HL-60/S4 treated with phorbol 12-myristate 13-acetate at 8.2 ng/mL for 4 days and 3 days (cell line): Measurements from ENCODE around the gene ZNF346.
"Not testable (repeated sequence)": the region's sequence is repeated elsewhere in the genome, so short reads cannot be mapped to it uniquely, and the experiment has no call there.

Experiments
- in situ Hi-C: fragments of 300-500 bp; cut with MboI; formaldehyde crosslinking; loops from 2 replicates; pipeline ENCODE4 v1.15.0; 2022; ENCODE audit warnings: low sequenced_read_pairs

ZNF346 gene

GRCh38 chr5:177022386-177023302 is at the start of gene ZNF346:
TSS of gene ZNF346 (plus strand) at chr5:177022696. CDS start at chr5:177022739, 43 bp downstream.
- in situ Hi-C loops, result no loop called here

- in situ Hi-C loops, result no loop called here
Measured at GRCh38 chr5:176979669-176980068, 42.8 kb upstream of the ZNF346 start.

- in situ Hi-C loops, result no loop called here
Measured at GRCh38 chr5:176980818-176981217, 41.7 kb upstream of the ZNF346 start.

GRCh38 chr5:176983112-176983511 is 39.4 kb upstream of the ZNF346 start:
- in situ Hi-C loops, result not testable (repeated sequence)

GRCh38 chr5:176983593-176983992 is 38.9 kb upstream of the ZNF346 start:
- in situ Hi-C loops, result not testable (repeated sequence)

GRCh38 chr5:176984176-176984575 is 38.3 kb upstream of the ZNF346 start:
- in situ Hi-C loops, result not testable (repeated sequence)

- in situ Hi-C loops, result no loop called here
Measured at GRCh38 chr5:176985516-176985915, 37.0 kb upstream of the ZNF346 start.

- in situ Hi-C loops, result no loop called here
Measured at GRCh38 chr5:176986280-176986679, 36.2 kb upstream of the ZNF346 start.

GRCh38 chr5:176987583-176987982 is 34.9 kb upstream of the ZNF346 start:
- in situ Hi-C loops, result no loop called here

- in situ Hi-C loops, result not testable (repeated sequence)
Measured at GRCh38 chr5:176993081-176993480, 29.4 kb upstream of the ZNF346 start.

GRCh38 chr5:176994460-176995121 is 27.9 kb upstream of the ZNF346 start:
- in situ Hi-C loops, result no loop called here

GRCh38 chr5:176995122-176995490 is 27.4 kb upstream of the ZNF346 start:
- in situ Hi-C loops, result no loop called here

GRCh38 chr5:176995896-176996767 is 26.4 kb upstream of the ZNF346 start:
- in situ Hi-C loops, result no loop called here

GRCh38 chr5:176996780-176997179 is 25.7 kb upstream of the ZNF346 start:
- in situ Hi-C loops, result no loop called here

- in situ Hi-C loops, result no loop called here
Measured at GRCh38 chr5:176998828-176999227, 23.7 kb upstream of the ZNF346 start.

- in situ Hi-C loops, result not testable (repeated sequence)
Measured at GRCh38 chr5:176999526-176999925, 23.0 kb upstream of the ZNF346 start.

- in situ Hi-C loops, result no loop called here
Measured at GRCh38 chr5:177003649-177004048, 18.8 kb upstream of the ZNF346 start.

GRCh38 chr5:177004961-177005360 is 17.5 kb upstream of the ZNF346 start:
- in situ Hi-C loops, result no loop called here

- in situ Hi-C loops, result no loop called here
Measured at GRCh38 chr5:177005619-177006264, 16.8 kb upstream of the ZNF346 start.

- in situ Hi-C loops, result no loop called here
Measured at GRCh38 chr5:177006265-177006972, 16.1 kb upstream of the ZNF346 start, which contains the start of gene UIMC1. TSS of gene UIMC1 (minus strand) at chr5:177006779. CDS start at chr5:176982615, 24,164 bp downstream.
